Testis (tissue), 2 donors: ENCODE measurements around the gene SPATA3.

Source experiments
- POLR2A ChIP-seq: fragments of 450-650 bp; IDR thresholded peaks from one replicate; pipeline ENCODE4 v1.6.1; 2017; ENCODE audit warnings: antibody characterized with exemption, mild to moderate bottlenecking, moderate library complexity
- TF ChIP-seq, protein P1 (sequence below), 3 experiments: fragments of 450-650 bp in 2 of 3; fragments of 200-600 bp in 1 of 3; sonication (generic) in 1 of 3; IDR thresholded peaks; one replicate each; pipeline ENCODE4 v1.5.1; 2016 to 2019; ENCODE audit warnings: antibody characterized with exemption in 3 of 3, mild to moderate bottlenecking in 2 of 3, moderate library complexity in 1 of 3

DNA sequence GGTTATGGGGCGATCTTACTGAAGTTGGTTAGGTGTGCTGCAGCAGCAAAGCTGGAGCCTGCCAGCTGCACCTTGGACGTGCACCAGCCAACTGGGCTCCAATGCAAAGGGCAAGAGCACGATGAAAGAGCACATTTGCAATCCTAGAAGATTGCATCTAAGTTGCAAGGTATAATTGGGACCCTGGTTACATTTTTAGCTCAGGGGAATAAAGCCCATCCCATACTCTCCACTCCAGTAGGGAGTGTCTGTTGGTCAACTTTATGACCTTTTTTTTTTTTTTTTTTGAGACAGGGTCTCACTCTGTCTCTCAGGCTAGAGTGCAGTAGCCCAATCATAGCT lies 48.7 kb upstream of the SPATA3 start:
- TF ChIP-seq, protein P1, sequence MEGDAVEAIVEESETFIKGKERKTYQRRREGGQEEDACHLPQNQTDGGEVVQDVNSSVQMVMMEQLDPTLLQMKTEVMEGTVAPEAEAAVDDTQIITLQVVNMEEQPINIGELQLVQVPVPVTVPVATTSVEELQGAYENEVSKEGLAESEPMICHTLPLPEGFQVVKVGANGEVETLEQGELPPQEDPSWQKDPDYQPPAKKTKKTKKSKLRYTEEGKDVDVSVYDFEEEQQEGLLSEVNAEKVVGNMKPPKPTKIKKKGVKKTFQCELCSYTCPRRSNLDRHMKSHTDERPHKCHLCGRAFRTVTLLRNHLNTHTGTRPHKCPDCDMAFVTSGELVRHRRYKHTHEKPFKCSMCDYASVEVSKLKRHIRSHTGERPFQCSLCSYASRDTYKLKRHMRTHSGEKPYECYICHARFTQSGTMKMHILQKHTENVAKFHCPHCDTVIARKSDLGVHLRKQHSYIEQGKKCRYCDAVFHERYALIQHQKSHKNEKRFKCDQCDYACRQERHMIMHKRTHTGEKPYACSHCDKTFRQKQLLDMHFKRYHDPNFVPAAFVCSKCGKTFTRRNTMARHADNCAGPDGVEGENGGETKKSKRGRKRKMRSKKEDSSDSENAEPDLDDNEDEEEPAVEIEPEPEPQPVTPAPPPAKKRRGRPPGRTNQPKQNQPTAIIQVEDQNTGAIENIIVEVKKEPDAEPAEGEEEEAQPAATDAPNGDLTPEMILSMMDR (IDR thresholded peaks at IDR 0.05), result no peak
- no peak for TF ChIP-seq POLR2A
